Activated naive CD8-positive, alpha-beta T cell (primary cell): ENCODE data around the gene RASA3.
"Not testable (repeated sequence)": the region's sequence is repeated elsewhere in the genome, so short reads cannot be mapped to it uniquely, and the experiment has no call there.

Source experiments
- H3K27ac Mint-ChIP-seq: one replicate; pipeline ENCODE4 v1.8.0; 2021; ENCODE audit warnings: mixed read lengths
- H3K27me3 Mint-ChIP-seq: one replicate; pipeline ENCODE4 v1.8.0; 2021; ENCODE audit warnings: mixed read lengths
- H3K36me3 Mint-ChIP-seq: one replicate; pipeline ENCODE4 v1.8.0; 2021; ENCODE audit warnings: mixed read lengths
- H3K4me1 Mint-ChIP-seq: one replicate; pipeline ENCODE4 v1.8.0; 2021; ENCODE audit warnings: low read depth, mixed read lengths
- H3K4me3 Mint-ChIP-seq: one replicate; pipeline ENCODE4 v1.8.0; 2021; ENCODE audit warnings: mild to moderate bottlenecking, mixed read lengths
- H3K9me3 Mint-ChIP-seq: one replicate; pipeline ENCODE4 v1.8.0; 2021; ENCODE audit warnings: low read depth, mixed read lengths

Gene RASA3

GRCh38 chr13:114101358-114102130 is 30.9 kb downstream of the RASA3 start:
- H3K4me3 Mint-ChIP-seq, result peak overlapping the region; percentile 5
- H3K4me1 Mint-ChIP-seq, result peaks cover 60% of the 10 kb centered on the region
- H3K36me3 Mint-ChIP-seq, result no peaks in the 10 kb centered on the region
- peak overlapping the region; percentile 80 for H3K27ac Mint-ChIP-seq
- H3K27me3 Mint-ChIP-seq, result no peaks in the 10 kb centered on the region
- no peaks in the 10 kb centered on the region for H3K9me3 Mint-ChIP-seq

- Mint-ChIP-seq H3K4me1 (peaks cover 60% of the 10 kb centered on the region), H3K4me3 (no peak overlapping the region), H3K9me3 (no peaks in the 10 kb centered on the region), H3K36me3 (no peaks in the 10 kb centered on the region), H3K27me3 (no peaks in the 10 kb centered on the region), H3K27ac (peak overlapping the region; percentile 92)
These were observed 31.7 kb downstream of the RASA3 start for GRCh38 chr13:114100446-114101357.

GRCh38 chr13:114099918-114100445 is 32.4 kb downstream of the RASA3 start:
- Mint-ChIP-seq H3K27me3 (no peaks in the 10 kb centered on the region), H3K36me3 (no peaks in the 10 kb centered on the region), H3K27ac (peak overlapping the region; percentile 92), H3K4me3 (peak overlapping the region; percentile 66), H3K9me3 (no peaks in the 10 kb centered on the region), H3K4me1 (peaks cover 64% of the 10 kb centered on the region)

GRCh38 chr13:114099191-114099590 is 33.2 kb downstream of the RASA3 start:
- Mint-ChIP-seq H3K9me3 (peaks cover 1% of the 10 kb centered on the region), H3K4me1 (peaks cover 63% of the 10 kb centered on the region), H3K36me3 (peaks cover 3% of the 10 kb centered on the region), H3K27me3 (no peaks in the 10 kb centered on the region), H3K27ac (peak overlapping the region; percentile 64), H3K4me3 (no peak overlapping the region)

GRCh38 chr13:114098689-114099056 is 33.8 kb downstream of the RASA3 start:
- Mint-ChIP-seq H3K4me3 (peak overlapping the region; percentile 44), H3K27ac (peak overlapping the region; percentile 93), H3K4me1 (peaks cover 68% of the 10 kb centered on the region)
- H3K9me3 Mint-ChIP-seq, H3K27me3 Mint-ChIP-seq, H3K36me3 Mint-ChIP-seq: not testable (repeated sequence)

GRCh38 chr13:114097893-114098688 is 34.3 kb downstream of the RASA3 start:
- Mint-ChIP-seq H3K4me3 (peak overlapping the region; percentile 49), H3K27ac (peak overlapping the region; percentile 93), H3K36me3 (peaks cover 13% of the 10 kb centered on the region), H3K9me3 (peaks cover 12% of the 10 kb centered on the region), H3K27me3 (no peaks in the 10 kb centered on the region), H3K4me1 (peaks cover 73% of the 10 kb centered on the region)

- Mint-ChIP-seq H3K36me3 (peaks cover 15% of the 10 kb centered on the region), H3K27me3 (no peaks in the 10 kb centered on the region), H3K27ac (peak overlapping the region; percentile 93), H3K4me1 (peaks cover 69% of the 10 kb centered on the region), H3K9me3 (peaks cover 15% of the 10 kb centered on the region), H3K4me3 (peak overlapping the region; percentile 49)
These were observed 35.1 kb downstream of the RASA3 start for GRCh38 chr13:114097212-114097892.

GRCh38 chr13:114096811-114097211 is 35.6 kb downstream of the RASA3 start:
- Mint-ChIP-seq H3K4me1 (peaks cover 66% of the 10 kb centered on the region), H3K4me3 (peak overlapping the region; percentile 44), H3K36me3 (peaks cover 19% of the 10 kb centered on the region), H3K27me3 (no peaks in the 10 kb centered on the region), H3K27ac (peak overlapping the region; percentile 93), H3K9me3 (peaks cover 19% of the 10 kb centered on the region)

GRCh38 chr13:114096031-114096485 is 36.4 kb downstream of the RASA3 start:
- Mint-ChIP-seq H3K27me3 (no peaks in the 10 kb centered on the region), H3K4me3 (no peak overlapping the region), H3K4me1 (peaks cover 68% of the 10 kb centered on the region), H3K9me3 (peaks cover 24% of the 10 kb centered on the region), H3K27ac (peak overlapping the region; percentile 93), H3K36me3 (peaks cover 23% of the 10 kb centered on the region)

- peak overlapping the region; percentile 93 for H3K27ac Mint-ChIP-seq
- H3K4me1 Mint-ChIP-seq, result peaks cover 68% of the 10 kb centered on the region
- peaks cover 24% of the 10 kb centered on the region for H3K9me3 Mint-ChIP-seq
- peak overlapping the region; percentile 40 for H3K4me3 Mint-ChIP-seq
- H3K27me3 Mint-ChIP-seq, result no peaks in the 10 kb centered on the region
- H3K36me3 Mint-ChIP-seq, result peaks cover 24% of the 10 kb centered on the region
These were observed 36.9 kb downstream of the RASA3 start for GRCh38 chr13:114095486-114095885.

- Mint-ChIP-seq H3K4me1 (peaks cover 73% of the 10 kb centered on the region), H3K9me3 (peaks cover 24% of the 10 kb centered on the region), H3K27me3 (no peaks in the 10 kb centered on the region), H3K27ac (peak overlapping the region; percentile 50), H3K4me3 (no peak overlapping the region), H3K36me3 (peaks cover 28% of the 10 kb centered on the region)
These were observed 39.3 kb downstream of the RASA3 start for GRCh38 chr13:114093118-114093517.

GRCh38 chr13:114092468-114092867 is 40.0 kb downstream of the RASA3 start:
- Mint-ChIP-seq H3K9me3 (peaks cover 24% of the 10 kb centered on the region), H3K4me3 (no peak overlapping the region), H3K36me3 (peaks cover 28% of the 10 kb centered on the region), H3K4me1 (peaks cover 68% of the 10 kb centered on the region), H3K27me3 (no peaks in the 10 kb centered on the region), H3K27ac (peak overlapping the region; percentile 91)

GRCh38 chr13:114090476-114090875 is 41.9 kb downstream of the RASA3 start:
- H3K9me3 Mint-ChIP-seq, result peaks cover 24% of the 10 kb centered on the region
- H3K27me3 Mint-ChIP-seq, result no peaks in the 10 kb centered on the region
- peak overlapping the region; percentile 91 for H3K27ac Mint-ChIP-seq
- H3K4me1 Mint-ChIP-seq, result peaks cover 48% of the 10 kb centered on the region
- H3K36me3 Mint-ChIP-seq, result peaks cover 30% of the 10 kb centered on the region
- peak overlapping the region; percentile 39 for H3K4me3 Mint-ChIP-seq
